Large intestine (tissue), 3 donors: ENCODE measurements around the gene CTNNA2. TPM values are rescaled to one million over a fixed set of nuclear protein-coding genes. Genes with fewer than 3 reads are reported as not detected.

Source experiments
- DNase-seq, 2 donors: peaks; one replicate each; pipeline versions ENCODE4 v3.0.0 to v3.0.0-alpha.2; 2013
- H3K27ac ChIP-seq: one replicate; pipeline ENCODE4 v1.5.1; 2013; ENCODE audit warnings: low read length
- H3K27me3 ChIP-seq: 2 replicates; pipeline ENCODE4 v1.6.1; 2013; ENCODE audit warnings: low read length; ENCODE audit not compliant: control insufficient read depth, insufficient read depth
- H3K36me3 ChIP-seq: 2 replicates; pipeline ENCODE4 v1.6.1; 2013; ENCODE audit warnings: low read length; ENCODE audit not compliant: control insufficient read depth, insufficient read depth
- H3K4me1 ChIP-seq: one replicate; pipeline ENCODE4 v1.6.1; 2013; ENCODE audit warnings: low read length; ENCODE audit not compliant: control insufficient read depth, insufficient read depth
- H3K4me3 ChIP-seq: one replicate; pipeline ENCODE4 v1.5.1; 2013; ENCODE audit warnings: low read length
- H3K9me3 ChIP-seq: one replicate; pipeline ENCODE4 v1.6.1; 2013; ENCODE audit warnings: mild to moderate bottlenecking, low read depth, low read length, moderate library complexity; ENCODE audit not compliant: control insufficient read depth
- WGBS: methylation state at CpG from one replicate; pipeline ENCODE4 v1.1.5; 2013; ENCODE audit warnings: low lambda C conversion rate; ENCODE audit not compliant: insufficient coverage; 5-methylcytosine and 5-hydroxymethylcytosine counted together
- polyA plus RNA-seq: library from polyadenylated mRNA; unstranded; fragments of 120-200 nt; gene quantifications from one replicate; pipeline ENCODE4 v1.2.1, GENCODE V29; 2013

CTNNA2 gene
- polyA plus RNA-seq, 1 donor = 7.5 TPM

- no peak overlapping the region for H3K4me3 ChIP-seq
- H3K9me3 ChIP-seq = no peaks in the 10 kb centered on the region
- H3K27ac ChIP-seq = no peak overlapping the region
- no peaks in the 10 kb centered on the region for H3K27me3 ChIP-seq
- no CpG with 5 or more reads among the region's 2 CpGs for WGBS
- DNase-seq = no peak
- no peaks in the 10 kb centered on the region for H3K4me1 ChIP-seq
- H3K36me3 ChIP-seq = no peaks in the 10 kb centered on the region
Observed at GRCh38 chr2:79776461-79776860, 263.6 kb downstream of the CTNNA2 start.

GRCh38 chr2:79780781-79781180, 267.9 kb downstream of the CTNNA2 start:
- Histone ChIP-seq H3K27me3 (no peaks in the 10 kb centered on the region), H3K9me3 (no peaks in the 10 kb centered on the region), H3K4me3 (no peak overlapping the region), H3K4me1 (no peaks in the 10 kb centered on the region), H3K36me3 (no peaks in the 10 kb centered on the region), H3K27ac (no peak overlapping the region)
- WGBS = 80% methylated on average over 1 of the region's 1 CpG
- DNase-seq = no peak

- no peaks in the 10 kb centered on the region for H3K36me3 ChIP-seq
- H3K27ac ChIP-seq = no peak overlapping the region
- no peak overlapping the region for H3K4me3 ChIP-seq
- H3K4me1 ChIP-seq = no peaks in the 10 kb centered on the region
- no peak for DNase-seq
- no peaks in the 10 kb centered on the region for H3K9me3 ChIP-seq
- H3K27me3 ChIP-seq = no peaks in the 10 kb centered on the region
- 100% methylated on average over 1 of the region's 4 CpGs for WGBS
Observed at GRCh38 chr2:79782576-79783452, 270.0 kb downstream of the CTNNA2 start.

DNA sequence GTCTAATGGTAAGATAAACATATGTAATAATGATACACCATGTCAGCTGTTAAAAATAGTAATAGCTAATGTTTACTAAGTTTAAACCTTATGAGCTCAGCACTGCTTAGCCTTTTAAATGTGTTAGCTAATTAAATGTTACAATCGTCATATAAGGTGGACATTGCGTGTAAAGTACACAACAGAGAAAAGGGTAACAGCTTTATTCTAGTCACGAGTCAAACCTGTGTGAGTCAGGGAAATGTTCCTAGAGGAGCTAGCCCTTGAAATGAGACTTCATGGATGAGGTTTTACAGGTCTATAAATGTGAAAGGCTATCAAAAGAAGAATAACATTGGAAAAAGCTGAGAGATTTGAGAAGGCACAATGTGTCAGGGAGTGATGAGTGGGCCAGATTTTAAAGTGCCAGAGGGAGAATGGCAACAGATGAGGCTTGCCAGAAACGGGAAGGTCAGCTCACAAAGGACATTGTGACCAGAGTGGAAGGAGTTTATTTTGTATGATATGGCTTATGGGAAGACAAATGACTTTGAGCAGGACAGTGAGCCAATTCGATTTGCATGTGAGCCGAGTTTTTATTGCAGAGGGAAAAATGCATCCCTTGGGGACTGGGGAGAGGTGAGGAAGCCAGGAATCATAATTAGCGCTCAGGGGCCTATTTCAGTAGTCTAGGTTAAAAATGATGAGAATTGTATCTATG, 276.3 kb downstream of the CTNNA2 start:
- H3K4me3 ChIP-seq = no peak overlapping the region
- H3K4me1 ChIP-seq = no peaks in the 10 kb centered on the region
- H3K27me3 ChIP-seq = no peaks in the 10 kb centered on the region
- DNase-seq = no peak
- WGBS = 80% methylated on average over 1 of the region's 7 CpGs
- no peak overlapping the region for H3K27ac ChIP-seq
- H3K9me3 ChIP-seq = no peaks in the 10 kb centered on the region
- no peaks in the 10 kb centered on the region for H3K36me3 ChIP-seq

- 89% methylated on average over 3 of the region's 3 CpGs for WGBS
Observed at GRCh38 chr2:79789811-79790210, 277.0 kb downstream of the CTNNA2 start.

GRCh38 chr2:79792090-79792489, 279.2 kb downstream of the CTNNA2 start:
- DNase-seq = peak in 1 of 2 donors; percentile 15

More at GRCh38 chr2:79789811-79790210, 277.0 kb downstream of the CTNNA2 start:
- Histone ChIP-seq H3K4me1 (no peaks in the 10 kb centered on the region), H3K36me3 (no peaks in the 10 kb centered on the region), H3K9me3 (no peaks in the 10 kb centered on the region), H3K27ac (no peak overlapping the region), H3K27me3 (no peaks in the 10 kb centered on the region), H3K4me3 (no peak overlapping the region)
- DNase-seq = no peak

GRCh38 chr2:79793006-79793405, 280.2 kb downstream of the CTNNA2 start:
- DNase-seq = no peak
- Histone ChIP-seq H3K4me3 (no peak overlapping the region), H3K36me3 (no peaks in the 10 kb centered on the region), H3K27ac (no peak overlapping the region), H3K27me3 (no peaks in the 10 kb centered on the region), H3K9me3 (no peaks in the 10 kb centered on the region), H3K4me1 (no peaks in the 10 kb centered on the region)
- no CpG with 5 or more reads among the region's 3 CpGs for WGBS

More at GRCh38 chr2:79792090-79792489, 279.2 kb downstream of the CTNNA2 start:
- Histone ChIP-seq H3K27me3 (no peaks in the 10 kb centered on the region), H3K27ac (no peak overlapping the region), H3K4me1 (no peaks in the 10 kb centered on the region), H3K4me3 (no peak overlapping the region), H3K36me3 (no peaks in the 10 kb centered on the region), H3K9me3 (no peaks in the 10 kb centered on the region)
- WGBS = 0% methylated on average over 1 of the region's 1 CpG

DNA sequence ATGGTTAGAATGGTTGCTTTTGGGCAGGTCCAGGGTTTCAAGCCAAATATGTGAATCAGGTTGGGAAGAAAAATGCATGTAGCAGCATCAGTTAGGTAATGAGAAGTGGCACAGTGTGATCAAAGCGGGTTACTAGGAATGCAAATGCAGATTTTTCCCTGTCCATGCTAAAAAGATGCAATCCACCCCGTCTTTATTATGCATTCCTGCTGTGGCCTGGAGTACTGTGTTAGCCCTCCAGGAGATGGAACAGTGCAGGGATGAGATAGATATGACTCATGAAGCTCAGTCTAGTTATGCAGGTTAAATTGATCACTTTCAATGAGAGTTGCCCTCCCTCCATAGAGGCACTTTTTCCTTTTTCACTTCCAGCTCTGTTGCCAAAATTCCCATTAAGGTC, 283.8 kb downstream of the CTNNA2 start:
- no peak for DNase-seq
- Histone ChIP-seq H3K9me3 (no peaks in the 10 kb centered on the region), H3K27ac (no peak overlapping the region), H3K4me3 (no peak overlapping the region), H3K4me1 (no peaks in the 10 kb centered on the region), H3K27me3 (no peaks in the 10 kb centered on the region), H3K36me3 (no peaks in the 10 kb centered on the region)
- no CpG with 5 or more reads among the region's 2 CpGs for WGBS

- no peak overlapping the region for H3K4me3 ChIP-seq
- H3K27me3 ChIP-seq = no peaks in the 10 kb centered on the region
- H3K36me3 ChIP-seq = no peaks in the 10 kb centered on the region
- WGBS = 100% methylated on average over 2 of the region's 3 CpGs
- H3K4me1 ChIP-seq = no peaks in the 10 kb centered on the region
- no peaks in the 10 kb centered on the region for H3K9me3 ChIP-seq
- no peak overlapping the region for H3K27ac ChIP-seq
- no peak for DNase-seq
Observed at GRCh38 chr2:79798776-79799175, 285.9 kb downstream of the CTNNA2 start.

- Histone ChIP-seq H3K36me3 (no peaks in the 10 kb centered on the region), H3K27ac (no peak overlapping the region), H3K27me3 (no peaks in the 10 kb centered on the region), H3K9me3 (no peaks in the 10 kb centered on the region), H3K4me1 (no peaks in the 10 kb centered on the region), H3K4me3 (no peak overlapping the region)
- DNase-seq = no peak
Observed at GRCh38 chr2:79799729-79800128, 286.9 kb downstream of the CTNNA2 start.
